KOPT-K1 (cell line): ENCODE data around the gene SNX21.
"Not testable (repeated sequence)": the region's sequence is repeated elsewhere in the genome, so short reads cannot be mapped to it uniquely, and the experiment has no call there.

Source experiments
- H3K27ac ChIP-seq: fragments of 200-600 bp; sonication (generic); 2 replicates; pipeline ENCODE4 v1.5.1; 2016; ENCODE audit warnings: antibody characterized with exemption, mild to moderate bottlenecking, low read depth, low read length; ENCODE audit not compliant: poor library complexity, severe bottlenecking
- H3K36me3 ChIP-seq: fragments of 200-600 bp; sonication (generic); 2 replicates; pipeline ENCODE4 v1.5.1; 2017; ENCODE audit warnings: antibody characterized with exemption, mild to moderate bottlenecking, low read length, moderate library complexity; ENCODE audit not compliant: insufficient read depth
- H3K9me3 ChIP-seq: fragments of 200-600 bp; sonication (generic); 2 replicates; pipeline ENCODE4 v1.5.1; 2017; ENCODE audit warnings: antibody characterized with exemption, low read length, mild to moderate bottlenecking; ENCODE audit not compliant: insufficient read depth, poor library complexity, severe bottlenecking

The SNX21 gene

DNA sequence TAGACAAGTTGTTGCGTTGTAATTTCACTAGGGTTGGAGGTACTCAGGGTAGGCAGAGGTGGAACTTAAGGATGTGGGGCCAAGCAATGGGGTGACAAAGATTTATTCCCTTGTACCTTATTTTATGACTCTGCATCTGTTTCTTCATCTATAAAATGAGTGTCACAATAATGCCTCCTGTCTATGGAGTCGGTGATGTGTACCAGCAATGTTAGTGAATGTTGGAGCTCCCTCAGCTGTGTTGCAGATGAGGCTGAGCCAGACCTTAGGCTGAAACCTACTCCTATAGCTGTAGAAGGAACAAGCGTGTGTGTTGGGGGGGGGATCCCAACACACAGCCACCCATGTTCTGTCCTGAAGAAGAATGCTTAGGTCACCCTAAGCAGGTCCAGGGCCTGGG is 16.6 kb upstream of the SNX21 start:
- H3K27ac ChIP-seq = no peak overlapping the region
- peaks cover 45% of the 10 kb centered on the region for H3K36me3 ChIP-seq
- peaks cover 1% of the 10 kb centered on the region for H3K9me3 ChIP-seq

DNA sequence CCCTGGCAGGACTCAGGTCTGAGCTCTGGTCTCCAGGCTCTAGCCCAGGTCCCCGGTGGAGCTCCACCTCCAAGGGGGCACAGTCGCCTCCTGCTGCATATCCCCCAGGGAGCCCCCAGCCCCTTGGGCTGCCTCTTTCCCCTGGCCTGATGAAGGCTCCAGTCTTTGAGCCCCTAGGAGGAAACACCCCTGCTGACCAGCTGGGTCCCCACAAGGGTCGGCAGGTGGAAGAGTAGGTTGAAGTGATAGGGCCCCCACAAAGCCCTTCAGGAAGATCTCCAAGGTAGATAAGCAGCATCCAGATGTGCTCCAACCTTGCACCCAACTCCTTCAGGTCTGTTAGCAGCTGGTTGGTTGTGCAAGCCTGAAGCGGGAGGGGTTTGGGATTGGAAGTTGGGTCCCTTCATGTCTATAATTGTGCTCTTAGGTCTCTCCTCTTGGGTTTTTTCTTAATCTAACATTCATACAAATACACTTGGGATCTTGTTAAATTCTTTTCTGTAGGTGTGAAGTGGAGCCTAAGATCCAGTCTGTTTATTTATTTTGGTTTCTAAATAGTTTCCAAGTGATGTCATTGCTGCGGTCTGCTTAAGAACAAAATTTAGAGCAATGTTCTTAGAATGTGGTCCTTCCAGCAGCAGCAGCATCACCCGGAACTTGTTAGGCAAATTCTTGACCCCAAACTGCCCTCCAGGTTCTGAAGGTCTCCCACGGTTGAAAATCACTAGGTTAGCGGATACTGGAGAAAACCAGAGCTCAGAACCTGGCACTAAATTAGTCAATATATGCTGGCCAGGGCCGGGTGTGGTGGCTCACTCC is 16.0 kb upstream of the SNX21 start:
- Histone ChIP-seq H3K9me3 (no peaks in the 10 kb centered on the region), H3K36me3 (peaks cover 44% of the 10 kb centered on the region), H3K27ac (no peak overlapping the region)

DNA sequence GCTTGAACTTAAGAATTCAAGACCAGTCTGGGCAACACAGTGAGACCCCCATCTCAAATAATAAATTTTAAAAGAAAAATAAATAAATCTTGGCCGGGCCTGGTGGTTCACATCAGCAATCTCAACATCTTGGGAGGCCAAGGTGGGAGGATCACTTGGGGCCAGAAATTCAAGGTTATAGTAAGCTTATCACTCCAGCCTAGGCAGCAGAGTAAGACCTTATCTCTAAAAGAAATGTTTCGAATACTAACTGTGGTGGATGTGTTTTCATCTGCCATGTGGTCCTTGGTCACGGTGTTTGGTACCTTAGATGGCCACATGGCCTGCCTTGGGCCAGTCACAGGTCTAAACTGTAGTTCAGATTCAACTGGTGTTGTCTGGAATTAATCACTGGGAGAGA is 15.4 kb upstream of the SNX21 start:
- no peaks in the 10 kb centered on the region for H3K9me3 ChIP-seq
- peaks cover 44% of the 10 kb centered on the region for H3K36me3 ChIP-seq
- H3K27ac ChIP-seq = no peak overlapping the region

DNA sequence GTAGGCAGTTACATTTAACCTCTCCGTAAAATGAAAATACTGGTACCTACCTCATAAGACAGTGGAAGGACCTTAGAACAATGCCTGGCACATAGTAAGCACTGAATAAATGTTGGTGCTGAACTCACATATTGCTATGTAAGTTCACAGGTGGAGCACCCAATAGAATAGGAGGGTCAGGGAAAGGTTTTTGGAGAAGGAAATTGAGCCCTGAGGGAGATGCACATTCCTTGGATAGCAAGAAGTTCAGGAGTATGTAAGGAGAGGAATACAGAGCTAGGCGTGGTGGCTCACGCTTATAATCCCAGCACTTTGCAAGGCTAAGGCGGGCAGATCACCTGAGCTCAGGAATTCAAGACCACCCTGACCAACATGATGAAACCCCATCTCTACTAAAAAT is 14.1 kb upstream of the SNX21 start:
- Histone ChIP-seq H3K27ac (no peak overlapping the region), H3K36me3 (peaks cover 34% of the 10 kb centered on the region), H3K9me3 (no peaks in the 10 kb centered on the region)

DNA sequence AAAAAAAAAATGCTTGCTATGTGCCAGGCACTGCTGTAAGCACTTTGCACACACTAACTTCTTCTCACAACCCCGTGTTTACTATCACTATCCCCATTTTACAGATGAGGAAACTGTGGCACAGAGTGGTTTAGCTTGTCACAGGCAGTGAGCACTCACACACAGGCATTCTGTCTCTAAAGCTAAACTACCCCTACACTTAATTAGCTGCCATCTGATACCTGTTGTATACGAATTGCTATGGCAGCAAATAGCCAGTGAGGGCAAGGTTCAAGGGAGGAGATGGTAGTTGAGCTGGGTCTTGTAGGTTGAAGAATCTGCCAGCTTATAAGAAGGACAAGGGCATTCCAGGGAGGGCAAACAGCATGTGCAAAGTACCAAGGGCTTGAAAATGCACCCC is 11.7 kb upstream of the SNX21 start:
- no peak overlapping the region for H3K27ac ChIP-seq
- peaks cover 9% of the 10 kb centered on the region for H3K36me3 ChIP-seq
- H3K9me3 ChIP-seq = no peaks in the 10 kb centered on the region

DNA sequence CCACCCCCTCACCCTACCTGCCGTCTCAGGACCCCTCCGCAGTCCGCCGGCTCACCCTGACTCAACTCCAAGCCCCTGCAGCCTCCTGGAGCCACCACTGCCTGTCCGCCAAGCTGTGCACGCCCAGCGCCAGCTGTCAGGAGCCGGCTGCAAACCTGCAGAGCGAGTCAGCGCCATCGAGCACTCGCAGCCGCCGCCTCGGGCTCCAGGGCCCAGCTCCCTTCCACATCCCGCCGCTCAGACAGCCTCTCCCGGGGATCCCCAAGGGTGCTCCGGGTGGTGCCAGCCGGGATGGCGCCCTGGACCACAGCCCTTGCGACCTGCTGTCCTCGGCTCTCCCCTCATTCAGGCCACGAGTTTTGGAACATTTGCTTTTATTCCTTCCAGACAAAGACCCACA is 10.7 kb upstream of the SNX21 start:
- H3K36me3 ChIP-seq = peaks cover under 1% of the 10 kb centered on the region; the same call in 1 of the 2 replicates
- no peak overlapping the region for H3K27ac ChIP-seq
- H3K9me3 ChIP-seq = no peaks in the 10 kb centered on the region

DNA sequence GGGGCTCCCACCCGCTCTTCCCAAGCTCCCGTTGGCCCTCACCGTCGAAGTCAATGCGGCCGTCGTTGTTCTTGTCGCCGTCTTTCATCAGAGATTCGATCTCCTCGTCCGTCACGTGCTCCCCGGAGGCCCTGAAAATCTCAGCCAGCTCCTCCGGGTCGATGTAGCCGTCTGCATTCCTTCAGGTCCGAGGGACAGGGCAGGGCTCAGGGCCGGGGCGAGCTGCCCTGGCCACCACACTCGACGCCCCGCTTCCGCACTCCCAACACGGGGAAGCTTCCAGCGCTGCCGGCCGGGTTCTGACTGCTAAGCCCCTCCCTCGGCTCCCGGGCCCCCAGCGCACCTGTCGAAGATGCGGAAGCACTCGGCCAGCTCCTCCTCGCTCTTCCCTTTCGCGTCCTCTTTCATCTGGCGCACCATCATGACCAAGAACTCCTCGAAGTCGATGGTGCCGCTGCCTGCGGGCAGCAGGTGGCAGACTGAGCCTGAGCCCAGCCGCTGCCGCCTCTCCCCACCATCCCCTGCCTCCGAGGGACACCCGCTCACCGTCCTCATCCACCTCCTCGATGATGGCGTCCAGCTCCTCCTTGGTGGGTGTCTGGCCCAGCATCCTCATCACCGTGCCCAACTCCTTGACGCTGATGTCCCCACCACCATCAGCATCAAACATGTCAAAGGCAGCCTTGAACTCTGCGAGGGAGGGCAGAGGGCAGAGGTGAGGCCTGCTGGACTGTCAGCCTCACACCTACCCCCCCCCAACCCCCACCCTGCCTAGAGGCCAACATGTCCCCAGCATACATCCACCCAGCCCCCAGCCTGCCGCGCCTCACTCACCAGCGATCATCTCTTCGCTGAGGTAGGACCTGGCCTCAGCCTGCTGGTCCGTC is 9.4 kb upstream of the SNX21 start:
- Histone ChIP-seq H3K36me3 (no peaks in the 10 kb centered on the region), H3K27ac (no peak overlapping the region), H3K9me3 (no peaks in the 10 kb centered on the region)

DNA sequence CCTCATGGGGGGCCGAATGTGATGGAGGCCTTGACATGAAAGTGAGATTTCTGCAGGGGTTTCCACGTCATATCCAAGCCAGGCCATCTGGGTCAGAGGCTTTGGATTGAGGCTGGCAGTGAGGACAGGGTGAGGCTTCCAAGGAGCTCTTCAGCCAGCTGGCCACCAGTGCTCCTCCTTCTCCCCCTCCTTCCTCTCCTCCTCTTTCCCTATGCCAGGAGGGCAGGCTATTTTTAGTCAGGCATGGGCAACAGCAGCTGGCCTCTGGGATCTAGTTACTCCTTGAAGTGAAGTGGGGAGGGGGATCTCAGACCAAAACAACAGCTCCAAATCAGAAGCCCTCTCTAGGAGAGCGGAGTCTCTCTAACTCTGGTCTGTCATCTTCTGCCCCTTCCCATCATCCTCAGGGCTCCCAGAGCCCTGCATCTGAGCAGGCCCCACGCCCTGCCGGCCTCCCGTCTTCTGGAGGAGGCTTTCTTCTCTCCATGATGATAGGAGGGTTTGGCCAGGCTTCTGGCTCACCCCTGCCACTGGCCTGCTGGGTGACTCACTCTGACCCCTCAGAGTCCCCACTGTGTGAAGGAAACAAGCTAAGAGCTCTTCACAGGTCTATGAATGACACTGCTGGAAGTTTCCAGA is 7.1 kb upstream of the SNX21 start:
- Histone ChIP-seq H3K36me3 (no peaks in the 10 kb centered on the region), H3K27ac (no peak overlapping the region), H3K9me3 (no peaks in the 10 kb centered on the region)

DNA sequence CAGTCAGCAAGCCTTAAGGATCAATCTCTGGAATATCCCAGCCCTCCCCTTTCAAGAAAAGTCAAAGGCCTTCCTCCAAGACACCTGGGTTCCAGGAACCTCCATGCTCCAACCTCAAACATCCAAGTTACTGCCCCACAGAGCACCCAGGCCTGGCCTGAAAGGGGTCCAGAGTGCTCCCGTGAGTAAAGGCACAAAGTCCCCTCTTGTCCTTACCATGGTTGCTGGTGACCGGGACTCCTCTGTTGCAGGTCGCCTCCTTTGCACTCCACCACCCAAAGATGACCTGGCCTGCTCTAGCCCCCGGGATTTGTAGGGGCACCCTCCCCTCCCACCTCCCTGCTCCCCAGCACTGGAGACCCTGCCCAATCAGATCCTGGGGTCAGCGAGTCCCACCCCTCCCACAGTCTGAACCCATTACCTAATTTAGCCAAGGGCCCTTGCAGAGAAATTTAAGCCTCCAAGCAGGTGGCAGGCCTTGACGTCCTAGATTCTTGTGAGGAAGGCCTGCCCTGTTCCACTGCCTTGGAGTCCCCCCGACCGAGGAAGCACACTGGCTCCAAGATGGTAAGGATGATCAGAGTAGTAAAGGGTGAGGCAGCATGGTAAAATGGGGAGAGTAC is 6.5 kb upstream of the SNX21 start, which contains the start of gene TNNC2:
Gene TNNC2, minus strand, starts transcription at position 283 of the 623 bp plus-strand sequence. Its CDS starts 64 bp downstream, at position 219.
- H3K9me3 ChIP-seq = no peaks in the 10 kb centered on the region
- H3K27ac ChIP-seq = no peak within 1 kb of the TSS

DNA sequence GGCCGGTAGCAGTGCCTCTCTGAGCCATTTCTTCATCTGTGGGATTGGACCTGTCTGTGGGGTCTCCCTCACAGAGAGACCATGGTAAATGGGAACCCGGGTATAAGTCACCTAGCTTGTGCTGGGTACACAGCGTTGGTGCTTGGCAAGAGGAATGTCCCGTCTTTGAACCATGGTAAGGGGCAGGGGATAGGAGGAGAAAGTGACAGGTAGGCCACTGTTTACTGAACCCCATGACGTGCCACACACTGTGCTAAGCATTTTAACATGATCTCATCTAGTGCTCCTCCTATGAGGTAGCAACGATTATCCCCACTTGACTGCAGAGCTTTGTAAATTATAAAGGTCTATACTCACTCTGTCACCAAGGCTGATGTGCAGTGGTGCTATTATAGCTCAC is 5.9 kb upstream of the SNX21 start:
- no peaks in the 10 kb centered on the region for H3K36me3 ChIP-seq
- no peaks in the 10 kb centered on the region for H3K9me3 ChIP-seq
- H3K27ac ChIP-seq = no peak overlapping the region

More for the DNA sequence above, 6.5 kb upstream of the SNX21 start, which contains the start of gene TNNC2:
- H3K36me3 ChIP-seq = no peaks in the 10 kb centered on the region

DNA sequence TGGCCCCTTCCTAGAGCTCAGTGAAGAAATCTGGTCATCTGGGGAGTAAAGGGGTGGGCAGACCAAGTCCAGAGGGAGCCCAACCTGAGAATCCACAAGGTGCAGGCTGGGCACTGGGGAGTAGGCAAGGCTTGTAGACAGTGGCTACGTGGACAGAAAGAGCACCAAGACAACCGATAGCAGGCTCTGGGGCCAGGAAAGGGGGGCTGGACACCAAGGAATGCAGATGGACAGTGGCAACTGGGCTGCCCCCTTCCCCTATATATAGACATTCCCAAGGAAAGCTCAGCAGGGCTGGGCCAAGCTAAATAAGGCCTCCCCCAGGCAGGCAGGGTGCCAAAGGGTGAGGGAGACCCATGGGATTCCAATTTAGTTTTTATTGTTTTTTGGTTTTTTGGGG is 5.0 kb upstream of the SNX21 start:
- no peak overlapping the region for H3K27ac ChIP-seq
- no peaks in the 10 kb centered on the region for H3K36me3 ChIP-seq
- H3K9me3 ChIP-seq = no peaks in the 10 kb centered on the region

DNA sequence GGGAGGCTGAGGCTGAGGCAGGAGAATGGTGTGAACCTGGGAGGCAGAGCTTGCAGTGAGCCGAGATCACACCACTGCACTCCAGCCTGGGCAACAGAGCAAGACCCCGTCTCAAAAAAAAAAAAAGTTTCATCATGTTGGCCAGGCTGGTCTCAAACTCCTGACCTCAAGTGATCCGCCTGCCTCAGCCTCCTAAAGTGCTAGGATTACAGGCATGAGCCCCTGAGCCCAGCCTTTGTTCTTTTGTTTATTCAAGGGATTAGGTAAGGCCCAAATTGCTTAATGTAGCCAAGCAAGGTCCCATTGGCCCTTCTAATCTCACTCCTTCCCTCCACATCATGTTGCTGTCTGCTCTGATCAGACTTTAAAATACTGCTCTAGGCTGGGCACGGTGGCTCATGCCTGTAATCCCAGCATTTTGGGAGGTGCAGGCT is 3.9 kb upstream of the SNX21 start:
- not testable (repeated sequence) for H3K9me3 ChIP-seq, H3K27ac ChIP-seq, H3K36me3 ChIP-seq

DNA sequence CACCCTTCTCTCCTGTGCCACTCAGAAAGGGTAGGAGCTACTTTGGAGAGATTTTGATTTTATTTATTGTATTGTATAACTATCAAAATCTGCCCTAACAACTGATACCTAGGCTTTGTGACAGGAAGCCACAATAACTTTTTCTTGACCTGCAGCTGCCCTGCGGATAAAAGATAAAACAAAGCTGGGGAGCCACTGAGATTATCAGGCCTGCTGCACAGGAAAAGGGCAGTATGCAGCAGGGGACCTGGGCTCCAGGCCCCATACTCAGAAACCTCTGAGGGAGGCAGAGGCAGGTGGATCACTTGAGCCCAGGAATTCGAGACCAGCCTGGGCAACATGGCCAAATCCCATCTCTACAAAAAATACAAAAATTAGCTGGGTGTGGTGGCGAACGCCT is 980 bp upstream of the SNX21 start:
- Histone ChIP-seq H3K9me3 (no peaks in the 10 kb centered on the region), H3K27ac (no peak overlapping the region), H3K36me3 (no peaks in the 10 kb centered on the region)

DNA sequence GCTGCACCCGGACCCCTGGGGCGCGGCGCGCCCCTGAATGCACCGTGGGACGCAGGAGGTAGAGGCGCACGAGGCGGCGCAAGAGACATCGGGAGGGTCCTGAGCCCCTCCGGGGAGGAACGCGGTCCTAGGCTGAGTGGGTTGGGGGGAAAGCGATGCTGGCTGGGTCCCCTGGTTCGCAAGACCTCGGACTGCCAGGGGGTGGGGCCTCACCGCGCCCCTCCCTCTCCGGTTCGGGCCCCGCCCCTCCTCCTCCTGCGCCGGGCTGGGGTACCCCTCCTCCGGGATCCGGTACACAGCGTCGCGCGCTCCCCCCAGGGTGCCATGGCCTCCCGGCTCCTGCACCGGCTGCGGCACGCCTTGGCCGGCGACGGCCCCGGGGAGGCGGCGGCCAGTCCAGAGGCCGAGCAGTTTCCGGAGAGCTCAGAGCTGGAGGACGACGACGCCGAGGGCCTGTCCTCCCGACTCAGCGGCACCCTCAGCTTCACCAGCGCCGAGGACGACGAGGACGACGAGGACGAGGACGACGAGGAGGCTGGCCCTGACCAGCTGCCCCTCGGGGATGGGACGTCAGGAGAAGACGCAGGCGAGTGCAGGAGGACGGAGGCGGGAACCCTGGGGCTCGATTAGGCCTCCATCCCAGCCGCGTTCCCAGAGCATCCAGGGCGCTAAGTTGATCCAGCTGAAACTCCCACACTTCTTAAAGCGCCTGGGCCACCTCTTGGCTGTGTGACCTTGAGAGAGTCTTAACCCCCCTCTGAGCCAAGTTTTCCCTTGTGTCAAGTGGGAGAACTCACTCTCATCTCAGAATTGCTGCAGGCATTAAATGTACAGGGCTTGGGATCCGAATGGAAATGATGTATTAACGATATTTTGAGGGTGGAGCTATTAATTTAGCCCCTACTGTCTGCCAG is 541 bp downstream of the SNX21 start:
- Histone ChIP-seq H3K36me3 (no peaks in the 10 kb centered on the region), H3K9me3 (no peaks in the 10 kb centered on the region), H3K27ac (no peak overlapping the region)
